ENCODE measurements around the gene GTPBP4. TPM values are rescaled to one million over a fixed set of nuclear protein-coding genes. Genes with fewer than 3 reads are reported as not detected.

GTPBP4 gene
- total RNA-seq, 1 donor from 2014 or later, result 45.0 TPM

DNA sequence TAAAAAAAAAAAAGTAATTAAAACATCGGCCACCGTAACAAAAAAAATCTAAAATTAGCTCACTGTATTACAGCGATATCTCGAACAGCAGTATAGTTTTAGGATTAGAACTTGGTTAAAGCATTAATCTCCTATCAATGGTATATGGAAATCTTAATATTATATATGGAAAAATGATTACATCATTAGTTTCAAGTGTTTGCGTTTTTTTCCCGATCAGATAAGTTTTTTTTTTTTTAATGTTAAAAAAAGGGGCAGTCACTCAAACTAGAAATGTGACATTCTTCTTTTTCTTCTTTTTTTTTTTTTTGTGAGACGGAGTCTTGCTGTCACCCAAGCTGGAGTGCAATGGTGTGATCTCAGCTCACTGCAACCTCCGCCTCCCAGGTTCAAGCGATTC lies 53.3 kb downstream of the GTPBP4 start:
- Histone ChIP-seq H3K27me3 (ENCODE audit: control insufficient read depth, insufficient read depth, low read length) (no peaks in the 10 kb centered on the region), H3K36me3 (ENCODE audit: control insufficient read depth, insufficient read depth, low read length) (peaks cover 11% of the 10 kb centered on the region), H3K4me3 (ENCODE audit: low read depth, low read length) (no peak overlapping the region)
- no peak for FAIRE-seq
- no peak for DNase-seq (ENCODE audit: low read depth)
- no peak for TF ChIP-seq CTCF (IDR thresholded peaks at IDR 0.05; ENCODE audit: insufficient read depth, low read length, severe bottlenecking)

- H3K4me3 ChIP-seq (ENCODE audit: low read depth, low read length), result no peak overlapping the region
- DNase-seq (ENCODE audit: low read depth) (no peak), FAIRE-seq (no peak)
- peaks cover 11% of the 10 kb centered on the region for H3K36me3 ChIP-seq (ENCODE audit: control insufficient read depth, insufficient read depth, low read length)
- no peak for TF ChIP-seq CTCF (IDR thresholded peaks at IDR 0.05; ENCODE audit: insufficient read depth, low read length, severe bottlenecking)
- H3K27me3 ChIP-seq (ENCODE audit: control insufficient read depth, insufficient read depth, low read length), result no peaks in the 10 kb centered on the region
Observed at GRCh38 chr10:1043532-1043995, 55.3 kb downstream of the GTPBP4 start.

- no peak for DNase-seq (ENCODE audit: low read depth)
- TF ChIP-seq CTCF (IDR thresholded peaks at IDR 0.05; ENCODE audit: insufficient read depth, low read length, severe bottlenecking), result no peak
- H3K4me3 ChIP-seq (ENCODE audit: low read depth, low read length), result no peak overlapping the region
- peaks cover 11% of the 10 kb centered on the region for H3K36me3 ChIP-seq (ENCODE audit: control insufficient read depth, insufficient read depth, low read length)
- no peaks in the 10 kb centered on the region for H3K27me3 ChIP-seq (ENCODE audit: control insufficient read depth, insufficient read depth, low read length)
- no peak for FAIRE-seq
Observed at GRCh38 chr10:1044146-1044545, 55.9 kb downstream of the GTPBP4 start.

GRCh38 chr10:1044964-1045363 lies 56.7 kb downstream of the GTPBP4 start:
- no peak overlapping the region for H3K4me3 ChIP-seq (ENCODE audit: low read depth, low read length)

GRCh38 chr10:1045415-1045814 lies 57.2 kb downstream of the GTPBP4 start:
- FAIRE-seq (no peak), DNase-seq (ENCODE audit: low read depth) (no peak)
- H3K4me3 ChIP-seq (ENCODE audit: low read depth, low read length), result no peak overlapping the region
- H3K36me3 ChIP-seq (ENCODE audit: control insufficient read depth, insufficient read depth, low read length), result peaks cover 9% of the 10 kb centered on the region
- TF ChIP-seq CTCF (IDR thresholded peaks at IDR 0.05; ENCODE audit: insufficient read depth, low read length, severe bottlenecking), result no peak
- no peaks in the 10 kb centered on the region for H3K27me3 ChIP-seq (ENCODE audit: control insufficient read depth, insufficient read depth, low read length)

More at GRCh38 chr10:1044964-1045363, 56.7 kb downstream of the GTPBP4 start:
- no peak for TF ChIP-seq CTCF (IDR thresholded peaks at IDR 0.05; ENCODE audit: insufficient read depth, low read length, severe bottlenecking)
- FAIRE-seq (no peak), DNase-seq (ENCODE audit: low read depth) (no peak)
- Histone ChIP-seq H3K36me3 (ENCODE audit: control insufficient read depth, insufficient read depth, low read length) (peaks cover 11% of the 10 kb centered on the region), H3K27me3 (ENCODE audit: control insufficient read depth, insufficient read depth, low read length) (no peaks in the 10 kb centered on the region)

GRCh38 chr10:1047937-1048336 lies 59.7 kb downstream of the GTPBP4 start:
- DNase-seq (ENCODE audit: low read depth) (no peak), FAIRE-seq (no peak)
- H3K36me3 ChIP-seq (ENCODE audit: control insufficient read depth, insufficient read depth, low read length), result peaks cover 8% of the 10 kb centered on the region
- no peaks in the 10 kb centered on the region for H3K27me3 ChIP-seq (ENCODE audit: control insufficient read depth, insufficient read depth, low read length)
- no peak for TF ChIP-seq CTCF (IDR thresholded peaks at IDR 0.05; ENCODE audit: insufficient read depth, low read length, severe bottlenecking)
- H3K4me3 ChIP-seq (ENCODE audit: low read depth, low read length), result peak overlapping the region; percentile 76
